Superior temporal gyrus (tissue), 1 donor: Measurements from ENCODE around the gene BRAF.
A peak's percentile ranks its signal among the peaks of the same experiment; 100 is the strongest.
"Not testable (repeated sequence)": the region's sequence is repeated elsewhere in the genome, so short reads cannot be mapped to it uniquely, and the experiment has no call there.

Experiments
- DNase-seq: peaks from one replicate; pipeline ENCODE4 v3.0.0-alpha.2; 2016; ENCODE audit errors: extremely low spot score

Gene BRAF

DNA sequence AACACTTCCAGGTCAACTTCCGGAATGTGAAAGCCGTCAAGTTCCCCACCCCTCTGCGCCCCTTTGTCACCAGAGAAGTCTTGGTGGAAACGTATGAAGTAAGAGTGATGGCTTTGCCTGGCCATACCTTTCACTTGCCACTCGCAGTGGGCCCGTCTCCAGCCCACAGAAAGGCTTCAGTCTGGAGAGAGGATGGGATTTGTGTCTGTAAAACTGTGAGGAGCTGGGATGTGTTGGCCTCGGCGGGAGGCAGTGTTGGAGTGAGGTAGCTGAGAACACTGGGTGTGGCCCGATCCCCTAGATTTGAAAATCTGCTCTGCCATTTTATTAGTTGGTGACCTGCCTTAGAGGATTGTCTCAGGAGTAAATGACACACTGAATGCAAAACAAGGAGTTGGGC lies 245.5 kb downstream of the BRAF start:
- no peak for DNase-seq

GRCh38 chr7:140678816-140679130 lies 246.0 kb downstream of the BRAF start:
- no peak for DNase-seq

GRCh38 chr7:140678081-140678815 lies 246.5 kb downstream of the BRAF start:
- DNase-seq = no peak

GRCh38 chr7:140677496-140677895 lies 247.2 kb downstream of the BRAF start:
- no peak for DNase-seq

GRCh38 chr7:140676956-140677355 lies 247.8 kb downstream of the BRAF start:
- not testable (repeated sequence) for DNase-seq

DNA sequence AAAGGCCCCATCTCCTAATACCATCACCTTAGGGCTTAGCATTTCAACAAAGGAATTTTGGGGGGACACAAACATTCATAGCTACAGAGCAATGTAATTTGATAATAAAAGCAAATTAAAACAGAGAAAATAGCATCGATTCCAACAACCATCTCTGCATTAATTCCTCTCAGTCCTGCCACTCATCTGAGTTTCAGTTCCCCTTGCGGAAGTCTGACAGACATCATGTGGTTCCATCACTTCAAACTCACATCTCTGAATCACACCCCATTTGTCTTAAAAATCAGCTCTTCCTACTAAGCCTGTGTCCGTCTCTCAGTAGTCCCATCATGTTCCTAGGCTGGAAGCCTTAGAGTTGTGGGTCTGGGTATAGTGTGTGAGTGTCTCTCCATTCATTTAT lies 248.4 kb downstream of the BRAF start:
- peak; percentile 29 for DNase-seq

- peak; percentile 22 for DNase-seq
Measured at GRCh38 chr7:140675726-140676125, 249.0 kb downstream of the BRAF start.

DNA sequence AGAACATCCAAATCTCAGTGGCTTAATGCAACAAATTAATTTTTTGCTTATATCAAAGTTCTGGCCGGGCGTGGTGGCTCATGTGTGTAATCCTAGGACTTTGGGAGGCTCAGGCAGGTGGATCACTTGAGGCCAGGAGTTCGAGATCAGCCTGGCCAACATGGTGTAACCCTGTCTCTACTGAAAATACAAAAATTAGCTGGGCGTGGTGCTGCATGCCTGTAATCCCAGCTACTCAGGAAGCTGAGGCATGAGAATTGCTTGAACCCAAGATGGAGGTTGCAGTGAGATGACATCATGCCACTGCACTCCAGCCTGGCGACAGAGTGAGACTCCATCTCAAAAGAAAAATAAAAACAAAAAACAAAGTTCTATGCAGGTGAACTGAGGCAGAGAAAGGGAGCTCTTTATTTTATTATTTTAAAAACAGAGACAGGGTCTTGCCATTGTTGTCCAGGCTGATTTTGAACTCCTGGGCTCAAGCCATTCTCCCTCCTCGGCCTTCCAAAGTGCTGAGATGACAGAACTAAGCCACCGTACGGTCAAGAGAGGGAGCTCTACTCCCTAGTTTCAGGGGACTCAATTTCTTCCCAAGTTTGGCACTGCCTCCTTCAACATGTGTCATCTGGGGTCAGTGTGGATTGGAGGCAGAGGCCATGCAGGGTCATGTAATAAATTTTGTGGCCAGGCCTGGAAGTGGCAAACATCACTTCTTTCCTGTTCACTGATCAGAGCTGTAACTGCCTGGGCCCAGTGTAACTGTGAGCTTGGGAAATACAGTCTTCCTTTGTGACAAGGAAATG lies 249.6 kb downstream of the BRAF start:
- peak; percentile 85 for DNase-seq

- peak; percentile 31 for DNase-seq
Measured at GRCh38 chr7:140674356-140674800, 250.4 kb downstream of the BRAF start.

DNA sequence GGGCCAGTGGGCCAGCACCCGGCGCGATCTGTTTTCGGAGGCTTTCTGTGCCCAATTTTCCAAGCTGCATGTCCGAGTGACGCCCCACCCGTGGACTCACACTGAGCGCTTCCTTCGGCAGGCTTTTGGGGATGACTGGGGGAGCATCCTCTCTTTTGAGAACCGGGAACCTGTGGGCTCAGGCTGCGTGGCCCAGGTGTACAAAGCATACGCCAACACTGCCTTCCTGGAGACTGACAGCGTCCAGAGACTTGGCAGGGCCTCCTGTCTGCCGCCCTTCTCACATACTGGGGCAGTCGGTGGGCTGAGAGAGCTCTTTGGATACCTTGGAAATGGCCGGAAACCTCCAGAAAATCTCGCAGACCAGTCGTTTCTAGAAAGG lies 251.0 kb downstream of the BRAF start:
- DNase-seq = peak; percentile 22

- DNase-seq = no peak
Measured at GRCh38 chr7:140673063-140673773, 251.5 kb downstream of the BRAF start.

GRCh38 chr7:140672382-140673062 lies 252.2 kb downstream of the BRAF start, which contains the start of gene ADCK2:
Gene ADCK2 (plus strand): TSS chr7:140672945. CDS start chr7:140673331, 386 bp downstream.
- DNase-seq = peak; percentile 52

- no peak for DNase-seq
Measured at GRCh38 chr7:140671966-140672365, 252.8 kb downstream of the BRAF start.

DNA sequence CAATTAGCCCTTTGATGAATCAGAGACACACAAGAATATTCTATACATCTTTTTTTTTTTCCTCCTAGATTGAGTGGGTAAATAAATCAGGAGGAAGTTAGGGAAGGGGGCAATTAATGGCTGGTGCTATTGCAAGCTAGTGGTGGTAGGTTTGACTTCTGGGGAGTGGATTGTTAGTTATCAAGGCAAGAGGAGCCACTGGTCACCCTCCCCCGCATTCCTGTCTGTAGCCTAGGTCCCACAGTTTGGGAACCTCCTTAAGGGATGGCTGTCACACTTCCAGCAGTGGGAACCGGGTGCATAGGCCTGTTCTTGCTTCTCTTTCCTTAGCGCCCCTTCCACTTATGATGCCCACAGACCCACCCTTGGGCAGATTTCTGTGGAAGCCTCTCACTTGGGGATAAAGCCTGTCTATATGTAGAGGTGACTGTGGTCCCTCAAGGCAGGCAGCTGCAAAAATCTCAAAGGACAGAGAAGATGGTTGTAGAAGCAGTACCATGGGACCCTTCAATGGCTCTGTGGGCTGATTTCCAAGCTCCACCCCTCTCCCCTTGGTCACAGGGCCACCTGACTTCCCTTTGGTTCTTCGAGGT lies 254.3 kb downstream of the BRAF start:
- no peak for DNase-seq

DNA sequence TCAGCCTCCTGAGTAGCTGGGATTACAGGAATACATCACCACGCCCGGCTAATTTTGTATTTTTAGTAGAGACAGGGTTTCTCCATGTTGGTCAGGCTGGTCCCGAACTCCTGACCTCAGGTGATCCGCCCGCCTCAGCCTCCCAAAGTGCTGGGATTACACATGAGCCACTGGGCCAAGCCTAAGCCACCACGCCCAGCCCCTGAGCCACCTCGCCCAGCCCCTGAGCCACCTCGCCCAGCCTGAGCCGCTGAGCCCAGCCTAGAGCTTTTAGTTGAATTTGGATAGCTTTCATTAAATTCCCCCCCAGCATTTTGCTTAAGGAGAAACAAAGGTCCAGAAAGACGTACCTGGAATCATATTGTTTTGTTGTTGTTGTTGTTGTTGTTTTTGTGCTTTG lies 254.9 kb downstream of the BRAF start:
- not testable (repeated sequence) for DNase-seq

GRCh38 chr7:140669352-140669751 lies 255.4 kb downstream of the BRAF start:
- no peak for DNase-seq
